ENCODE measurements around the gene RRAD.
A peak's percentile ranks its signal among the peaks of the same experiment; 100 is the strongest.
"Not testable (repeated sequence)": the region's sequence is repeated elsewhere in the genome, so short reads cannot be mapped to it uniquely, and the experiment has no call there.

The RRAD gene

DNA sequence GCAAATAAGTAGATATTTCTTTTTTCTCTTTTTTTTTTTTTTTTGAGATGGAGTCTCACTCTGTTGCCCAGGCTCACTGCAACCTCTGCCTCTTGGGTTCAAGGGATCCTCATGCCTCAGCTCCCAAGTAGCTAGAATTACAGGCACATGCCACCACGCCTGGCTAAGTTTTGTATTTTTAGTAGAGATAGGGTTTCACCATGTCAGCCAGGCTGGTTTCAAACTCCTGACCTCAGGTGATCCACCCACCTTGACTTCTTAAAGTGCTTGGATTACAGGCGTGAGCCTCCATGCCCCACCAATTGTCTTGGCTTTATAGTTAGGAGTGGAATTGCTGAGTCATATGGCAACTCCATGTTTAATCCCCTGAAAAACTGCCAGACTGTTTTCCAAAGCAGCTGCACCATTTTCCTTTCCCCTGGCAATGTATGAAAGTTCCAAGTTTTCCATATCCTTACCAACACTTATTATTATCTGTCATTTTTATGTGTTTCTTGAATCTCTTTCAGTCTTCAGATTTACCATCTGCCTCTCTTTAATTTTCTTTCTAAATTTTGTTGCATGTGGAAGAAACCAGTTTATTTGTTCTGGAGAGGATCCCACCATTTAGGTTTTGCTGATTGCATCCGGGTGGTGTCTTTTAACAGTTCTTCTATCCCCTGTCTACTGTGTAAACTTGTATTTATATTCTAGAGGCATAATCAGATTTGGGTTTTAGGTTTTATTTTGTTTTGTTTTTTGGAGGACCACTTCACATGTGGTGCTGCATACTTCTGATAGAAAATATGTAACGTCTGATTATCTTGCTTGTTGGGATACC is 25.8 kb upstream of the RRAD start:
- DNase-seq: no peak

DNA sequence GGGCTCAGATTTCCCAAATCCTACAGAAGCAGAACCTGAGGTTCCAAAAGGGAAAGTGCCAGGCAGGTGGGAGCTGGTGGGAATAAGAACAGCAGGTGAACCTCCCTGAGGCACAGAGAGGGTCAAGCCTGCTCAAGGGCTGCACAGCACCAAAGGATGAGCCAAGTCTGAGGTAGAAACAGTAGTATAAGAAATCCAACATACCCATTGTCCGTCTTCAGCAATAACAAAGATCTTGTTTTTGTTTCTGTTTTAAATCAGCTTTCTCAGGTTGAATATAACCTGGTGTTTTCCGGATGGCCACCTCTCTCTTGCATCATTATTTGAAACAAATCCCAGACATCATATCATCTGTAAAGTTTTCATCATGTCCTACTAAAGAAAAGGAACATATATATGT is 25.1 kb upstream of the RRAD start:
- DNase-seq: no peak

GRCh38 chr16:66949472-66949871 is 24.1 kb upstream of the RRAD start:
- no peak for DNase-seq

DNA sequence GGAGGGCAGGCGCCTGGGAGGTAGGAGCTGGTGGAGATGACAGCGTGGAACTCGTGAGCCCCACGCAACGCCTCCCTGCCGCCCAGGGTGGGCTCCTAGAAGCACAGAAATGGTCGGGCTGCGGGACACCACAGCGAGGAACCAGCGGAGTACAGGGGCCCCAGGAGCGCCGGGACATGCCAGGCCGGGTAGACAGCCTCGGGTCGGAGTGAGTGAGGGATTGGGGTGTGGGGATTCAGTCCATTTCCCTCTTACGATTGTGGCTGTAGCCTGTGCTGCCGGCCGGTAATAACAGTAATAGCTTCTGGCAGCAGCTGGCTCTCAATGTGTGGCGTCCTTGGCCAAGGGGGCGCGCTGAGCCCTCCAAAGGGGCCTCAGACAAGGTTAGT is 23.5 kb upstream of the RRAD start:
- no peak for DNase-seq

DNA sequence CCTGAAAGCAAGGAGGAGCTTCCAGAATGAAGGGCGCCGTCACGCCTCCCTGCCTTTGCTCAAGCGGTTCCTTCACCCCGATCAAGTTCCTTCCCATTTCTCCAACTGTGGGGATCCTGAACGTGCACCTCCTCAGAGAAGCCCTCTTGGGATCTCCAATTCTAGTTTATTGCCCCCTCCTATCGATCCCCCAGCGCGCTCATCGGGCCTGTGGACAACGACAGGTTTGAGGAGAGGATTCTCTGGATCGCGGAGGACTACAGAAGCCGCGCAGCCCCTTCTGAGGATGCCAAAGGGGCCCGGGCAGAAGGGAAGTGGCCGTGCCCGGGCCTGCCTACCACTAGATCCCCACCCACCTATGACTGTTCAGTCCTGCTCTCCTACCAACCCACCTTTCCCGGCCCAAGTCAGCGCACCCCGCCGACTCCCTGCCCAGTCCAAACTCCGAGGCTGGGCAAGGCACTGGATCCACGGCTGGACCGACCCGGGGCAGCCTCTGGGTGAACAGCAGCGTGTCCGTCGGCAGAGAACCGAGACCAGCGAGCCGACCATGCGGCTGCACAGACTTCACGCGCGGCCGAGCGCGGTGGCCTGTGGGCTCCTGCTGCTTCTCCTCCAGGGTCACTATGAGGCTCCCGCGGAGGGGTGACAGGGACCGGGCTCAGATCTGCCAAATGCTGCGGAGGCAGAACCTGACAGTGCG is 22.9 kb upstream of the RRAD start:
- DNase-seq: no peak

DNA sequence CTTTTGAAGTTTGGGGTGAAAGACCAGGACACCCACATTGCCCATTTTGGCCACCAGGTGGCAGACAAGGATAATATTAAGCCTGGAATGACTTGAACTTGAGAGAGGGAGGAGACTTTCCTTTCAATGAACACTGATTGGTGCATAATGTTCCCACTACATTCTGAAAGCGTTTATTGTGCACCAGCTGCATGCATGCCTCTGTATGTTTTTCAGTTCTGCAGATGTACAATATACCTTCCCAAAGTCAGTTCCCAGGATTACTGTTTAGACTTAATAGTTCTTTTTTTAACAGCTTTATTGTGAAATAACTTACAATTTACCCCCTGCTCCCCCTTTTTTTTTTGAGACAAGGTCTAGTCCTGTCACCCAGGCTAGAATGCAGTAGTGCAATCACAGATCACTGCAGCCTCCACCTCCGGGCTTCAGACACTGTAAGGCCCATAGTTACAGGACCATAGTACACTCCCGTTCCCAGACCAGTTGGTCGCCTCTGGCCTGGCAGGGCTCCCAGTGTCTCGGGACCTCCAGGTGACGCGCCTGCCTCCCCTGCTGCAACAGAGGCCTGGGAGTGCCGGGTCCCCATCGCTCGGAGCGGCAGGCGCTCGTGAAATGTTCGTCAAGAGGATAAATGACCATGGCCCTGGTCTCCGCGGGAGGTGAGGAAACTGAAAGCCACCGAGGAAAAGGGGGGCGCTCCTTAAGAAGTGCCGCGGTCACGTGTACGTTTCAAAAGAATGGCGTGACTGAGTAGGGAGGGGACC is 22.1 kb upstream of the RRAD start:
- peak; percentile 83 to 92 for DNase-seq

- no peak for DNase-seq
Measured at GRCh38 chr16:66946974-66947301, 21.6 kb upstream of the RRAD start.

DNA sequence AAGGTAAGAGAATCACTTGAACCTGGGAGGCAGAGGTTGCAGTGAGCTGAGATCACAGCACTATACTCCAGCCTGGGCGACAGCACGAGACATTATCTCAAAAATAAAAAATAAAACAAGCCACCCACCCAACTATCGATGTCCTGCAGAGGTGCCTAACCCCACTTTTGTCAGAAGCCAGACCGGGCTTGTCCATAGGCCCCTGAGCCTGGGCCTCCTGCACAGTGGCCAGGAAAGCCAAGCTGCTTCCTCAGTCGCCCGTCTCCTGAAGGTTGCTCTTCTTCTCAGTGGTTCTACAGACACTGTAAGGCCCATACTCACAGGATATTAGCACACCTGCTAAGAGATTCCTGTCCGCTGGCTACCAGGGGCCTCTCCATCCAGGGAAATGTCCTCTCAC is 21.2 kb upstream of the RRAD start:
- no peak for DNase-seq

- DNase-seq: no peak
Measured at GRCh38 chr16:66945939-66946338, 20.6 kb upstream of the RRAD start.

- not testable (repeated sequence) for DNase-seq
Measured at GRCh38 chr16:66944971-66945370, 19.6 kb upstream of the RRAD start.

DNA sequence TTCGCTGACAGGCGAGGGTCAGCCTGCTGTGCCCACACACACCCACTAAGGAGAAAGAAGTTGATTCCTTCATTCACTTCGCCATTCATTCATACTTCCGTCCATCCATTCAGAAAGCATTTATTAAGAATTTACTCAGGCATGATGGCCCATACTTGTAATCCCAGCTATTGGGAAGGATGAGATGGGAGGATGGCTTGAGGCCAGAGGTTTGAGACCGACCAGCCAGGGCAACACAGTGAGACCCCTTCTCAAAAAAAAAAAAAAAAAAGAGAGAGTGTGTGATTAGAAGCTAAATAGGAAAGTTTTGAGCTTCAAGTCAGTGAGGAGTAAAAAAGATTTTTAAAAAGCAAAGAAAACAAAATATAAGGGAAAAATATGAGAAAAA is 18.7 kb upstream of the RRAD start:
- no peak for DNase-seq

DNA sequence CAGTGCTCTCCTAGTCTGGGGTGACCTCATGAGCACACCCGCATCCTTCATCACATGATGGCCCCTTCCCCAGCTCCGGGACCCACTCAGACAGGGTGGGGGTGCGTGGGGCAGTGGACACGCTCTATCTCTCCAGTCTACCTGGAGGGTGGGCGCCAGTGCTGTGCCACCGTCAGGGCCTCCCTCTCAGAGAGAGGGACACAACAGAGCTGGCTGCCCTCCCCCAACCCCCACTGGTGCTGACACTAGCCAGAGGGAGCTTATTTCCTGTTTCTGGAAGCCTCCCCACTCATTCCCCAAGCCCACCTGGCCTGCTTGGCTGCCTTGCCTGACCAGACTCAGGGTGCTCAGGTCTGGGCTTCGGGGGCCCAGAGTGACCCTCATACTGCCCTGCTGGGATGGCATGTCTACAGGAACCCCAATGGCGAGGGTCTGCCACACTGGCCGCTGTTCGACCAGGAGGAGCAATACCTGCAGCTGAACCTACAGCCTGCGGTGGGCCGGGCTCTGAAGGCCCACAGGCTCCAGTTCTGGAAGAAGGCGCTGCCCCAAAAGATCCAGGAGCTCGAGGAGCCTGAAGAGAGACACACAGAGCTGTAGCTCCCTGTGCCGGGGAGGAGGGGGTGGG is 18.2 kb upstream of the RRAD start:
- DNase-seq: no peak

GRCh38 chr16:66942981-66943380 is 17.6 kb upstream of the RRAD start:
- no peak for DNase-seq

GRCh38 chr16:66940236-66940635 is 14.9 kb upstream of the RRAD start:
- no peak for DNase-seq

GRCh38 chr16:66939366-66939765 is 14.0 kb upstream of the RRAD start:
- DNase-seq: no peak

GRCh38 chr16:66937725-66938337 is 12.5 kb upstream of the RRAD start:
- no peak for DNase-seq

DNA sequence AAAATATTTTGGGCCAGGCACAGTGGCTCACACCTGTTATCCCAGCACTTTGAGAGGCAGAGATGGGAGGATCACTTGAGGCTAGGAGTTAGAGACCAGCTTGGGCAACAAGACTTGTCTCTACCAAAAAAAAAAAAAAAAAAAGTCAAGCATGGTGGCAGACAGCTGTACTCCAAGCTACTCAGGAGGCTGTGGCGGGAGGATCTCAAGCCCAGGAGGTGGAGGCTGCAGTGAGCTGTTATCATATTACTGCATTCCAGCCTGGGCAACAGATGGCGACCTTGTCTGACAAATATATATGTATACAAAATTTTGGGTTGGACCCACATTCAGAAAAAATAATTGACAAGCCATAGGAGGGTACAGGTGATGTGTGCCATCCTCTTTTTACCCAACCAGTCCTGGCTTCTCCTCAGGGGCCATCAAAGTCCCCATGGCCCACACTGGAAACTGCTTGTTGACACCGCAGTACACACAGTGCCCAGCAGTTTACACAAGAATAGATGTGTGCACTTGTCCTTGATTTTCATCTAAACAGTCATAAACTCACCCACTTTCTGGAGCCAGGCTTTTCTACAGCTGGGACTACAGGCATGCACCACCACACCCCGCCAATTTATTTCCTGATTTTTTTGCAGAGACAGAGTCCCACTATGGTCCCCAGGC is 11.7 kb upstream of the RRAD start:
- DNase-seq: no peak

GRCh38 chr16:66936462-66936861 is 11.1 kb upstream of the RRAD start:
- no peak for DNase-seq

DNA sequence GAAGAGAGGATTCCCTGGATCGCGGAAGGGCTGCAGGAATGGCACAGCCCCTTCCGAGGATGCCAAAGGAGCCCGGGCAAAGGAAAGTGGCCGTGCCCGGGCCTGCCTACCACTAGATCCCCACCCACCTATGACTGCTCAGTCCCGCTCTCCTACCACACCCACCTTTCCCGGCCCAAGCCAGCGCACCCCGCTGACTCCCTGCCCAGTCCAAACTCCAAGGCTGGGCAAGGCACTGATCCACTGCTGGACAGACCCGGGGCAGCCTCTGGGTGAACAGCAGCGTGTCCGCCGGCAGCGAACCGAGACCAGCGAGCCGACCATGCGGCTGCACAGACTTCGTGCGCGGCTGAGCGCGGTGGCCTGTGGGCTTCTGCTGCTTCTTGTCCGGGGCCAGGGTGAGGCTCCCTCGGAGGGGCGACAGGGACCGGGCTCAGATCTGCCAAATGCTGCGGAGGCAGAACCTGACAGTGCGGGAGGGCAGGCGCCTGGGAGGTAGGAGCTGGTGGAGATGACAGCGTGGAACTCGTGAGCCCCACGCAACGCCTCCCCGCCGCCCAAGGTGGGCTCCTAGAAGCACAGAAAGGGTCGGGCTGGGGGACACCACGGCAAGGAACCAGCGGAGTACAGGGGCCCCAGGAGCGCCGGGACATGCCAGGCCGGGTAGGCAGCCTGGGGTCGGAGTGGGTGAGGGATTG is 10.1 kb upstream of the RRAD start, which contains the start of gene CES2:
Gene CES2, plus strand, starts transcription at position 203 of the 698 bp plus-strand sequence. Its CDS starts 120 bp downstream, at position 323.
- no peak for DNase-seq

- DNase-seq: peak; percentile 25 to 32
Measured at GRCh38 chr16:66934839-66935313, 9.5 kb upstream of the RRAD start.

GRCh38 chr16:66934138-66934838 is 9.0 kb upstream of the RRAD start, which contains the start of gene CIAO2B:
TSS of gene CIAO2B (minus strand) at chr16:66934402. CDS start at chr16:66934364, 38 bp downstream.
- peak; percentile 90 for DNase-seq
